Nephron progenitor cell (in vitro differentiated cells): ENCODE data around the gene NDST1.
A peak's percentile ranks its signal among the peaks of the same experiment; 100 is the strongest.

Experiments
- DNase-seq: peaks from one replicate; pipeline ENCODE4 v3.0.0; 2021
- H3K27ac Mint-ChIP-seq: 2 replicates; pipeline ENCODE4 v1.8.0; 2021; ENCODE audit warnings: mild to moderate bottlenecking, moderate library complexity, mixed read lengths
- H3K27me3 Mint-ChIP-seq: 2 replicates; pipeline ENCODE4 v1.8.0; 2021; ENCODE audit warnings: mild to moderate bottlenecking, low read depth, mixed read lengths; ENCODE audit not compliant: poor library complexity
- H3K36me3 Mint-ChIP-seq: 2 replicates; pipeline ENCODE4 v1.8.0; 2021; ENCODE audit warnings: low read depth, mixed read lengths
- H3K4me1 Mint-ChIP-seq: 2 replicates; pipeline ENCODE4 v1.8.0; 2021; ENCODE audit warnings: mixed read lengths
- H3K4me3 Mint-ChIP-seq: 2 replicates; pipeline ENCODE4 v1.8.0; 2021; ENCODE audit warnings: mild to moderate bottlenecking, moderate library complexity, mixed read lengths
- H3K9me3 Mint-ChIP-seq: 2 replicates; pipeline ENCODE4 v1.8.0; 2021; ENCODE audit warnings: mild to moderate bottlenecking, moderate library complexity, mixed read lengths
- TF ChIP-seq, protein P1 (sequence below): fragments of 200-600 bp; sonication (generic); IDR thresholded peaks from 2 replicates; pipeline ENCODE4 v1.5.0; 2021; ENCODE audit warnings: antibody characterized with exemption

Gene NDST1

DNA sequence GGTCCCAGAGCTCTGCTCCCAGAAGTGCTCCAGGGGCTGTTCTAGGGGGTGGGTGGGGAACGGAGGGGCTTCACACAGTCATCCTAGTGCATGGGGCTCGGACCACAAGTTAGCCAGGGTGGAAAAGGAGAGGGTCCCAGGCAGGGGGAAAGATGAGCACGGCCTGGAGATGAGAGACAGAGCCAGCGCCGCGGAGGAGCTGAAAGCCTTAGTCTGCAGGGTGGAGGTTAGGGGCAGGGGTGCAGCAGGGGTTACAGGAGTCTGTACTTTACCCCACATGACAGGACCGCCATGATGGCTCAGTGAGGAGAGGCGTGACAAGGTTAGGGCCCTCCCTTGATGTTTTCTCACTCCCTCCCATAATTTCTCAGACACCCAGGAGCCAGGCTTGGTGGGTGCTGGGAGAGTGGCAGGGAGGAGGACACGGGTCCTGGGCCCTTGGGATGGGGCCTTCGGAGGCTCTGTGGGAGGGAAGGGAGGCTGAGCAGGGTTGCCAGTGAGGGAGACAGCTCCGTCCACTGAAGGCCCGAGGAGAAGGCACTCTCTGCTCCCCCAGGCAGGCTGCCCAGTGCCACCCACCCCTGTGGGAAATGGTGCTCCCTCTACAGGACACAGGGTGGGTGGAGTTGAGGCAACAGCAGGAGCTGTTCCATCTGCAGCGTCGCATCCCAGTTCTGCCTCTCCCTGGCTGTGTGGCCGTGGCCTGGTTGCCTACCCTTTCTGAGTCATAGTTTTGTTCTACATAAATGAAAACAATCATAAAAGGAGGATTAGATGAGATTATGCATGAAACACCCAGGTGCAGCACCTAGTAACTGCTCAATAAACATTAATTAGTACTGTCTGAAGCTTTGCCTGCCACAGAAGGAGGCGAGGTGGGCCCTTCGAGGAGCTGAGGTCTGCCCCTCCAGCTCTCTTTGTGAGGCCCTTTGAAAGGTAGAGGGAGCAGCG is 66.2 kb downstream of the NDST1 start:
- Mint-ChIP-seq H3K27me3 (no peaks in the 10 kb centered on the region), H3K27ac (peak overlapping the region; percentile 71), H3K4me1 (peaks cover 22% of the 10 kb centered on the region), H3K36me3 (no peaks in the 10 kb centered on the region), H3K4me3 (no peak overlapping the region), H3K9me3 (no peaks in the 10 kb centered on the region)
- TF ChIP-seq, protein P1, sequence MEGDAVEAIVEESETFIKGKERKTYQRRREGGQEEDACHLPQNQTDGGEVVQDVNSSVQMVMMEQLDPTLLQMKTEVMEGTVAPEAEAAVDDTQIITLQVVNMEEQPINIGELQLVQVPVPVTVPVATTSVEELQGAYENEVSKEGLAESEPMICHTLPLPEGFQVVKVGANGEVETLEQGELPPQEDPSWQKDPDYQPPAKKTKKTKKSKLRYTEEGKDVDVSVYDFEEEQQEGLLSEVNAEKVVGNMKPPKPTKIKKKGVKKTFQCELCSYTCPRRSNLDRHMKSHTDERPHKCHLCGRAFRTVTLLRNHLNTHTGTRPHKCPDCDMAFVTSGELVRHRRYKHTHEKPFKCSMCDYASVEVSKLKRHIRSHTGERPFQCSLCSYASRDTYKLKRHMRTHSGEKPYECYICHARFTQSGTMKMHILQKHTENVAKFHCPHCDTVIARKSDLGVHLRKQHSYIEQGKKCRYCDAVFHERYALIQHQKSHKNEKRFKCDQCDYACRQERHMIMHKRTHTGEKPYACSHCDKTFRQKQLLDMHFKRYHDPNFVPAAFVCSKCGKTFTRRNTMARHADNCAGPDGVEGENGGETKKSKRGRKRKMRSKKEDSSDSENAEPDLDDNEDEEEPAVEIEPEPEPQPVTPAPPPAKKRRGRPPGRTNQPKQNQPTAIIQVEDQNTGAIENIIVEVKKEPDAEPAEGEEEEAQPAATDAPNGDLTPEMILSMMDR = no peak
- DNase-seq = no peak

- Mint-ChIP-seq H3K9me3 (no peaks in the 10 kb centered on the region), H3K4me1 (peaks cover 22% of the 10 kb centered on the region), H3K36me3 (no peaks in the 10 kb centered on the region), H3K27me3 (no peaks in the 10 kb centered on the region), H3K27ac (no peak overlapping the region), H3K4me3 (no peak overlapping the region)
- TF ChIP-seq, protein P1 = no peak
- DNase-seq = no peak
These were observed 67.1 kb downstream of the NDST1 start for GRCh38 chr5:150574818-150575547.

GRCh38 chr5:150575745-150576448 is 68.0 kb downstream of the NDST1 start:
- Mint-ChIP-seq H3K4me3 (no peak overlapping the region), H3K36me3 (no peaks in the 10 kb centered on the region), H3K9me3 (no peaks in the 10 kb centered on the region), H3K27me3 (no peaks in the 10 kb centered on the region), H3K27ac (peak overlapping the region; percentile 90), H3K4me1 (peaks cover 22% of the 10 kb centered on the region)
- DNase-seq = no peak
- TF ChIP-seq, protein P1 = no peak

DNA sequence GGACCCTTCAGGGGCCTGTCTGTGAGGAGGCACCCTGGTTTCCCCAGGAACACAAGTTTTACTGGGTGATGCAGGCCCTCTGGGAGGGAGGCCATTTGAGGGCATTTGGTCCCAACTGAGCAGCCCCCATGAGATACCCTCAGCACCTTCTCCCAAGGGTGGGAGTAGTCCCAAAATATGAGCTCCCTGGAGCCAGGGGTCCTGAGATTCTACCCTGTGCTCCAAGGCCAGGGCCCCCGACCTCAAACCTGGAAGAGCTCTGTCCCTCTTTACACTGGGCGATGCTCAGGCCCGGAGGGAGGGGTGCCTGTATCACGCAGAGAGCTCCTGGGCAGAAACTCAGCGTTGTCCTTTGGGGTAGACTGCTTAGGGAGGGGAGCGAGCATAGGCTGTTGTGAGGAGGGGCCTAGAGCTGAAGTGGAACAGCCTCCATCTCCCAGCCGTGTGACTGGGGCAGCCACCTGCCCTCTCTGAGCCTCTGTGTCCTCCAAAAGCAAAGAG is 68.6 kb downstream of the NDST1 start:
- H3K4me1 Mint-ChIP-seq = peaks cover 26% of the 10 kb centered on the region

GRCh38 chr5:150577378-150578139 is 69.6 kb downstream of the NDST1 start:
- no peak overlapping the region for H3K4me3 Mint-ChIP-seq
- no peaks in the 10 kb centered on the region for H3K27me3 Mint-ChIP-seq
- no peaks in the 10 kb centered on the region for H3K9me3 Mint-ChIP-seq
- no peak for DNase-seq
- TF ChIP-seq, protein P1 = no peak
- peaks cover 36% of the 10 kb centered on the region for H3K4me1 Mint-ChIP-seq
- H3K36me3 Mint-ChIP-seq = no peaks in the 10 kb centered on the region
- no peak overlapping the region for H3K27ac Mint-ChIP-seq

More for the DNA sequence above, 68.6 kb downstream of the NDST1 start:
- no peaks in the 10 kb centered on the region for H3K27me3 Mint-ChIP-seq
- H3K9me3 Mint-ChIP-seq = no peaks in the 10 kb centered on the region
- no peak overlapping the region for H3K27ac Mint-ChIP-seq
- TF ChIP-seq, protein P1 = no peak
- no peak for DNase-seq
- H3K4me3 Mint-ChIP-seq = no peak overlapping the region
- H3K36me3 Mint-ChIP-seq = no peaks in the 10 kb centered on the region
